Motor neuron (in vitro differentiated cells): ENCODE measurements around the gene LRRC27. TPM values are rescaled to one million over a fixed set of nuclear protein-coding genes. Genes with fewer than 3 reads are reported as not detected.

Experiments used
- ATAC-seq, 8 experiments: fragments of 200-7000 bp; cut with Tn5 transposase; replicated peaks in 6 of 8; 2 replicates each; pipeline ENCODE4 v1.8.0; 2021; ENCODE audit warnings: mild to moderate bottlenecking in 8 of 8, moderate library complexity in 8 of 8
- H3K27ac ChIP-seq, 2 donors: fragments of 250-450 bp; sonication (Bioruptor Pico); 2 replicates each; pipeline ENCODE4 v1.9.0; 2021; ENCODE audit warnings: antibody characterized with exemption in 2 of 2, mild to moderate bottlenecking in 2 of 2, moderate library complexity in 1 of 2
- H3K4me1 ChIP-seq, 2 donors: fragments of 250-450 bp; sonication (Bioruptor Pico); replicated peaks in 1 of 2; 2 replicates each; pipeline ENCODE4 v1.6.1; 2021; ENCODE audit warnings: antibody characterized with exemption in 2 of 2, mild to moderate bottlenecking in 2 of 2, moderate library complexity in 1 of 2
- H3K4me3 ChIP-seq, 5 donors: fragments of 250-450 bp; sonication (Bioruptor Pico); 2 replicates each; pipeline ENCODE4 v1.9.0; 2021; ENCODE audit warnings: antibody characterized with exemption in 5 of 5, mild to moderate bottlenecking in 5 of 5, moderate library complexity in 4 of 5
- WGBS, 10 experiments: fragments of 450-650 bp; shearing (Covaris generic); methylation state at CpG; one replicate each; pipeline ENCODE4 v1.0.0; 2022; 5-methylcytosine and 5-hydroxymethylcytosine counted together
- in situ Hi-C, 9 experiments: fragments of 400-800 bp; cut with MboI; loops; one replicate each; pipeline ENCODE4 v1.15.0; 2021; ENCODE audit warnings: low sequenced_read_pairs in 9 of 9, low pct_unique_long_range_greater_than_20kb in 2 of 9; ENCODE audit not compliant: unreplicated experiment in 9 of 9
- total RNA-seq, 8 experiments: library from RNA; unstranded; fragments of 300-600 nt; gene quantifications; 2 replicates each; pipeline versions ENCODE4 v1.2.3 to v1.2.4, GENCODE V29; 2022

LRRC27 gene
- total RNA-seq, 8 experiments from 2014 or later = 7.2 to 21.5 (median 15.1) TPM

GRCh38 chr10:132305654-132306342 lies 26.2 kb upstream of the LRRC27 start:
- WGBS, 10 experiments = 75 to 100% (median 93%) methylated on average over 1 to 6 of the region's 22 CpGs; no CpG with 5 or more reads in 3 of the 10 experiments
- no peak overlapping the region for H3K4me3 ChIP-seq

DNA sequence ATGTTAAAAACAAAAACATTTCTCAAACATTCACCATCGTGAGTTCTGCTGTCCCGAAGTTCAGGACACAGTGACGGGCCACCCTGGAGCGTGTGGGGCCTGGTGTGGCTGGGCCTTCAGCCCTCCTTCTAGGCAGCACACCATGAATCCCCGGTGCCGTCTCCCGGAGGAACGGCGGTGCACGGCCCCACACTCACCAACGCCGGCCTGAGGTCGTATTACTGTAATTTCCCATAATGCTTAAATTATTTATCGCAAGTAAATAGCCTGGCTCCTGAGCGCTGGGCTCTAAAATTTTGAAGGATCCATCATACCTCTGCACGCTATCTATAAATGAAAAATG lies 25.7 kb upstream of the LRRC27 start:
- H3K27ac ChIP-seq = no peak overlapping the region
- peaks cover 21 to 27% of the 10 kb centered on the region in 2 donors for H3K4me1 ChIP-seq
- H3K4me3 ChIP-seq = peak overlapping the region in 1 of 5 donors; percentile 89
- no peak for ATAC-seq
- WGBS, 10 experiments = 80 to 100% (median 93%) methylated on average over 2 to 13 of the region's 16 CpGs; no CpG with 5 or more reads in 1 of the 10 experiments
- in situ Hi-C loops = no loop called here

More at GRCh38 chr10:132305654-132306342, 26.2 kb upstream of the LRRC27 start:
- in situ Hi-C loops = no loop called here
- no peak for ATAC-seq
- H3K4me1 ChIP-seq = peaks cover 16 to 22% of the 10 kb centered on the region in 2 donors
- H3K27ac ChIP-seq = no peak overlapping the region

- in situ Hi-C loops = no loop called here
- Histone ChIP-seq H3K27ac (peak overlapping the region; percentile 10 to 14), H3K4me1 (peaks cover 28 to 34% of the 10 kb centered on the region in 2 donors), H3K4me3 (peak overlapping the region; percentile 67 to 89 (median 81))
- ATAC-seq = peak in 6 of 8 experiments; percentile 7 to 38 (median 20)
- WGBS, 10 experiments = 6 to 59% (median 23%) methylated on average over 2 to 17 of the region's 98 CpGs; no CpG with 5 or more reads in 4 of the 10 experiments
Observed at GRCh38 chr10:132306864-132307751, 24.9 kb upstream of the LRRC27 start.

- WGBS, 10 experiments = no CpG with 5 or more reads among the region's 84 CpGs
- in situ Hi-C loops = no loop called here
- peak within 1 kb of the TSS; percentile 67 to 89 (median 81) for H3K4me3 ChIP-seq
- peak; percentile 71 to 85 (median 75) for ATAC-seq
- H3K27ac ChIP-seq = peak within 1 kb of the TSS; percentile 18 to 63
- peaks cover 28 to 31% of the 10 kb centered on the region in 2 donors for H3K4me1 ChIP-seq
Observed at GRCh38 chr10:132307823-132308586, 24.0 kb upstream of the LRRC27 start, which contains the start of gene STK32C. TSS of gene STK32C (minus strand) at chr10:132307950. CDS start at chr10:132307833, 117 bp downstream.

- in situ Hi-C loops = no loop called here
- H3K4me3 ChIP-seq = peak overlapping the region; percentile 67 to 89 (median 81)
- peaks cover 28 to 31% of the 10 kb centered on the region in 2 donors for H3K4me1 ChIP-seq
- peak overlapping the region in 1 of 2 donors; percentile 63 for H3K27ac ChIP-seq
- ATAC-seq = peak in 3 of 8 experiments; percentile 2 to 8 (median 6)
- 42 to 53% (median 48%) methylated on average over 2 to 10 of the region's 61 CpGs; no CpG with 5 or more reads in 6 of the 10 experiments for WGBS, 10 experiments
Observed at GRCh38 chr10:132308587-132309470, 23.2 kb upstream of the LRRC27 start.

DNA sequence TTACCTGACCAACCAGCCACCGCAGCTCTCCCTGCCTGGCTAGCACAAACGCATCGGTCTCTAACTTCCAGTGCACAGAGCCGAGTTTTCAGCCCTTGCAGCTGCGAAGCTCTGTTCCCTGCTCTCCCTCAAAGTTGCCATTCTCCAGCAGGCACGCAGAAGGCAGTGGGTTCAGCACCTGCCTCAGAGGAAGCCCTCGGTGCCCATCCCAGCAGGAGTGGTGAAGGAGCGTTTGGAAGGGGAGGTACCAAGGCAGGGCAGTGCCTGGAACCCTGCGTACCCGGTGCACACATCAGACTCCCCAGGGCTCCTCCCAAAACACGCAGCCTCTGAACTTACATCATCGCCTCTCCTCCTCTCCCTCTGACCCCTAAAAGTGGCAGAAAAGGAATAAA lies 22.5 kb upstream of the LRRC27 start:
- peaks cover 28 to 31% of the 10 kb centered on the region in 2 donors for H3K4me1 ChIP-seq
- no peak overlapping the region for H3K4me3 ChIP-seq
- no peak for ATAC-seq
- no peak overlapping the region for H3K27ac ChIP-seq
- in situ Hi-C loops = no loop called here
- 58 to 100% (median 85%) methylated on average over 1 to 5 of the region's 12 CpGs; no CpG with 5 or more reads in 4 of the 10 experiments for WGBS, 10 experiments

GRCh38 chr10:132309879-132310591 lies 22.0 kb upstream of the LRRC27 start:
- Histone ChIP-seq H3K27ac (no peak overlapping the region), H3K4me3 (no peak overlapping the region), H3K4me1 (peaks cover 28 to 31% of the 10 kb centered on the region in 2 donors)
- WGBS, 10 experiments = 83 to 100% (median 97%) methylated on average over 1 to 5 of the region's 7 CpGs; no CpG with 5 or more reads in 6 of the 10 experiments
- in situ Hi-C loops = no loop called here
- ATAC-seq = no peak

DNA sequence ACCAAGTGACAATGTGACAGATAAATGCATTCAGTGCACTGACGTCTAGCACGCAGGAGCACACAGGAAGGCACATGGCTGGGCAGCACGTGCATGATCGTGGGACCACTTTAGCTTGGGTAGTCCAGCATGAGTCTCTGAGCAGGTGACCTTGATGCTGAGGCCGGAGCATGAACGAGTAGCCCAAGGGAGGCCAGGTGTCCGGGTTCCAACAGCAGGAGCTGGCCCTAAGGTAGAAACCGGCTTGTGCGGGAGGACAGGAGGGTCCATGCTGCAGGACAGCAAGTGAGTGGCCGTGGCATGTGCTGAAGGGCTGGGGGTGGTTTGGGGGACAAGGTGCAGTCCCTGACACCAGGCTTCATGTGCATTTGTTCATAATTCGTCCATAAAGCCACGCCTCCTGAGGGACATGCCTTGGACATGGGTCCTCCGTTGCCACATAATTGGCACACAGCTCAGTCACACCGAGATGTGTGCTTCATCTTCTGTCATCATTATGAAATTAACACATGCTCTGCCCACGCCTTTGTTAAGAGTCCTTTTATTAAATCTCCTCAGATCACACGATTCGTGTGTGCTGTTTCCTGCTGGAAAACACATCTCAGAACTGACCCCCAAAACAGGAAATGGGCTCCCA lies 21.2 kb upstream of the LRRC27 start:
- WGBS, 10 experiments = 65 to 100% (median 87%) methylated on average over 3 to 10 of the region's 17 CpGs; no CpG with 5 or more reads in 5 of the 10 experiments
- peaks cover 28 to 31% of the 10 kb centered on the region in 2 donors for H3K4me1 ChIP-seq
- ATAC-seq = peak in 1 of 8 experiments; percentile 0
- in situ Hi-C loops = no loop called here
- H3K4me3 ChIP-seq = no peak overlapping the region
- peak overlapping the region; percentile 13 to 50 for H3K27ac ChIP-seq

DNA sequence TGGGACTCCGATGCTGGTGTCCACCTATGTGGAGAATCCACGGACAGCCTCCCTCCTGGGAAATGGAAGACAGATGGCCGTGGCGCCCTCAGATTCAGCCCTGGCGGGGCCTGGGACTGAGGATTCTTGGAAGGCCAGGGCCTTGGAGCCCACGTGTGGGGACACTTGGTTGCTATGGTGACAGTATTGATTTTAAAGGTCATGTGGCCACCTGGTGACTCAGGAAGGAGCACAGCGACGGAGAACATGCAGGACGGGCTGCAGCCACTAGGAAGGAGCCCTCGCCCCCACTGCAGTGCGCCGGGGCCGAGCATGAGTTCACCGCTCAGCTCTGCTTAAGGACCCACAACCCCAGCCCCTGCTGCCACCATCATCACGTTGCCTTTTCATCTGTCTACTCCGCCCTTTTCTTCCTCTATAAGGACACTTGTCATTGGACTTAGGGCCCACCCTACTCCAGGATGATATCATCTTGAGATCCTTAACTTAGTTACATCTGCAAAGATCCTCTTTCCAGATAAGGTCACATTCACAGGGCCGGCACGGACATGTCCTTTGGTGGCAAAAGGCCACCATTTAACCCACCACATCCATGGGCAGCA lies 20.6 kb upstream of the LRRC27 start:
- ATAC-seq = peak in 5 of 8 experiments; percentile 46 to 67 (median 64)
- Histone ChIP-seq H3K4me1 (peaks cover 26 to 31% of the 10 kb centered on the region in 2 donors), H3K4me3 (no peak overlapping the region), H3K27ac (peak overlapping the region; percentile 50 to 76)
- in situ Hi-C loops = no loop called here
- 0 to 72% (median 63%) methylated on average over 1 to 14 of the region's 18 CpGs; no CpG with 5 or more reads in 2 of the 10 experiments for WGBS, 10 experiments

- Histone ChIP-seq H3K27ac (no peak overlapping the region), H3K4me3 (no peak overlapping the region), H3K4me1 (peaks cover 23 to 28% of the 10 kb centered on the region in 2 donors)
- no peak for ATAC-seq
- in situ Hi-C loops = no loop called here
- WGBS, 10 experiments = 89 to 100% (median 100%) methylated on average over 1 to 5 of the region's 12 CpGs; no CpG with 5 or more reads in 5 of the 10 experiments
Observed at GRCh38 chr10:132313305-132313704, 18.7 kb upstream of the LRRC27 start.
